ENCODE results near the gene PARVB.

Gene PARVB

DNA sequence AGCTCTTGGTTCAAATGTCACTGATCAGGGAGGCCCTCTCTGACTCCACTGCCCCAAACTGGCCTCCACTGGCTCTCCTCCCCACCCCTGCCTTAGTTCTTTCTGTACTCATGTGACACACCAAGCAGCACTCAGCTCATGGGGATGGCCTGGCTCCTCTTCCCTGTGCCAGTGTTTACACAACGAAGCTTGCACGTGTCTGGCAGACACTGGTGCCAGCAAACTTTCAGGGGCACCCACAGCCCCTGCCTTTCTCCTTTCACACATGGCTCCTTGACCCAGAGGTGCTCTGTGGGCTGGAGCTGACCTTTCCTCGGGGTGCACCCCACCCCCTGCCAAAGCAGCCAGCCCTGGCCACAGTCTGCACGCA is 119.0 kb downstream of the PARVB start:
- no peak for DNase-seq

DNA sequence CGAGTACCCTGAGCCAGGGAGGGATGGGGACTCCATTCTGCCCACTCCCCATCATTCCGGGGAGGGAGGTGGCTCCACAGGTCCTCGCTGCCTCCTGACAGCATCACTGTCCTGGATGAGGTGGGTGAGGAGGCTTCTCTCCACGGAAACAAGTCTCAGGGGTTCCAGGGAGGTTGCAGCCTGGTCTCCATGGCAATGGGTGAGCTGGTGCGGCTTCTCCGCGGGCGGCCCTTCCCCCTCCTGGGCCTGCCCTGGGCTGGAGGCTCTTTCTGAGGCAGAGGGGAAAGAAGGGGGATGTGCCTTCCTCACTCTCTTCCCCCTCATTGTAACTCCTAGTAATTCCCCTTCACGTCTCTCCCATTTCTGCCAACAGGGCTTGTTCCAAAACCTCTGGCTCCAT is 119.5 kb downstream of the PARVB start:
- no peak for DNase-seq

DNA sequence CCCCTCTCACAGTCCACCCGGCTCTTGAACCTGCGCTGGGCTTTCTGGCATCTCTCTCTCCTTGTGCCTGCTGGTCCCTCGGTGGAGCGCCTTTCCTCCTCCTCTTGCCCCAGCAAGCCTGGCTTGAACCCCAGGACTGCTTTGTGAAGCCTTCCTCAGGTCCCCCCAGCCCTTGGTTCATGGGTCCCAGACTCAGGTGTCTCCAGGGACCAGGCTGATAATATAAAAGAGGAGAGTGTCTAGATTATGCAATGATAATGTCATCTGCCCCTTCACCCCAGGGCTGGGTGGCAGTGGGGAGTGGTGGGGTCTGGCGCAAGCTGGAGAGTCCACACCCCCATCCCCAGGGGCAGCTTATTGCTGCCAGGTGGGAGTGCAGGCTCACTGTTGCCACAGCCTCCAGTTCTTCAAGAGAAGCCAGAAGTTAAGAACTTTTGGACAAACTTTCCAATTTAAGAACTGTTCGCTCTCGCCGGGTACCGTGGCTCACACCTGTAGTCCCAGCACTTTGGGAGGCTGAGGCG is 120.0 kb downstream of the PARVB start:
- DNase-seq: no peak

DNA sequence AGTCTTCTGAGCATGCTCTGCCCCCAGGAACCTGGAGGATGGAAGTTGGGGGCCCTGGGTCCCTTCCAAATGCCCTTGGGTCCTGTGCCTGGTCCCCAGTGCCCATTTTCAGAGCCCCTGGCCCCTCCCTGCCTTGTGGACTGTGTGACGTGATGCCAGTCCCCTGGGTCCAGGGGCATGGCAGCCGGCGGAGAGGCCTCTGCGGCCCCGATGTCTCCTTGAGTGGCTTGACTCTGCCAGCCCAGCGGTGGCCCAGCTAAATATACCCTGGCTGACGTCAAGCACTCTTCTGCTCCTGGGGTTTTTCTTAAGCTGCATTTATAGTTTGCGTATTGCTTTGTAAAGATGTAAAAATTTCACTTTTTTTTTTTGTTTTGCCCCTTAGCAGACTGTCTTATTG is 121.4 kb downstream of the PARVB start:
- no peak for DNase-seq

DNA sequence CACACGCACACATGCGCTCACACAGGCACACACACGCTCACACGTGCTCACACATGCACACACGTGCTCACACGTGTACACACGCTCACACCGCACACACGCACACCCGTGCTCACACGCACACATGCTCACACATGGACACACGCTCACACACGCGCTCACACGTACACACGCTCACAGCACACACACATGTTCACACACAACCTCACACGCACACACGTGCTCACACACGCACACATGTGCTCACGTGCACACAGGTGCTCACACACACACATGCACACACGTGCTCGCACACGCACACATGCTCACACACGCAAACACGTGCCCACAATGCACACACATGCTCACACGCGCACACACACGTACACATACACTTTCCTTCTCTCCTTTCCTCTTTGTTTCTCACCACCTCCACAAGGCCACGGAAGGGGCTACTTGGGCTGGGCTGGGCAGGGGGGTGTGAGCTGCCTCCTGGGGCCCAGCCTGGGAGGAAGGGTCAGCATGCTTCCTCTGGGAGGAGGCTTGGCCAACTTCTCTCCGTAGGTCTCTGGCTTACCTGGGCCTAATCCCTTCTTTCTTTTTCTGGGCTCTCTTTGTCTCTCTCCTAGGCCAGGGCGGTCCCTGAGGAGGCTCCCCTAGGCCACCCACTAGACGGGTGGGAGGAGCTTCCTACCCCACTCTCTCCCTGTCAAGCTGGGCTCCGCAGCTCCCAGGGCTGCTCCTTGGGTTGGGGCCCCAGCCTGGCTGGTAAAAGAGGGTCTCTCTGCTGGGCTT is 122.2 kb downstream of the PARVB start:
- no peak for DNase-seq

DNA sequence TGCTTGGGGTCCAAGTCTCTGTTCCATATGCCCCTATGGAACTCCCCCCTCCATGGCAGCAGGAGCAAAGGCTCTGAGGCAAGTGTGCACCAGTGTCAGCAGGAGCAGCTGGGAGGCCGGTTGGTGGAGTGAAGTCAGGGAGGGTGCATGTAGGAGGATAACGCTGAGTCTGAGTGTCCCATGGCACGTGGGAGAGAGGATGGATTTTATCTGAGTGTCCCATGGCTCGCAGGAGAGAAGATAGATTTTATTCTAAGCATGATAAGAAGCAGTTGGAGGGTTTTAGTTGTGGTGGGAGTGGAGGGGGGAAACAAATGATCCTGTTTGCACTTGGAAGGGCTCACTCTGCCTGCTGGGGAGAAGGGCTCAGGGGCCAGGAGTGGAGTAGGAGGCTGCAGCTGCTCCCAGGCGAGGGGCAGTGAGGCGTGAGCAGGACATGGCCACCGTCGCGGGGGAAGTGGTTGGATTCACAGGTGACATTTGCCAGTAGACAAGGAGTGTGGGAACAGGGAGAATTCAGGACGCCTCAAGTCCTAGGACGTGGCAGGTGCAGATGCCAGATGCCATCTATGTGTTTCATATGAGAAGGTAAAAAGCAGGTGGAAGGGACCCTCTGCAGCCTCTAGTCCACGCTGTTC is 123.0 kb downstream of the PARVB start:
- DNase-seq: no peak

DNA sequence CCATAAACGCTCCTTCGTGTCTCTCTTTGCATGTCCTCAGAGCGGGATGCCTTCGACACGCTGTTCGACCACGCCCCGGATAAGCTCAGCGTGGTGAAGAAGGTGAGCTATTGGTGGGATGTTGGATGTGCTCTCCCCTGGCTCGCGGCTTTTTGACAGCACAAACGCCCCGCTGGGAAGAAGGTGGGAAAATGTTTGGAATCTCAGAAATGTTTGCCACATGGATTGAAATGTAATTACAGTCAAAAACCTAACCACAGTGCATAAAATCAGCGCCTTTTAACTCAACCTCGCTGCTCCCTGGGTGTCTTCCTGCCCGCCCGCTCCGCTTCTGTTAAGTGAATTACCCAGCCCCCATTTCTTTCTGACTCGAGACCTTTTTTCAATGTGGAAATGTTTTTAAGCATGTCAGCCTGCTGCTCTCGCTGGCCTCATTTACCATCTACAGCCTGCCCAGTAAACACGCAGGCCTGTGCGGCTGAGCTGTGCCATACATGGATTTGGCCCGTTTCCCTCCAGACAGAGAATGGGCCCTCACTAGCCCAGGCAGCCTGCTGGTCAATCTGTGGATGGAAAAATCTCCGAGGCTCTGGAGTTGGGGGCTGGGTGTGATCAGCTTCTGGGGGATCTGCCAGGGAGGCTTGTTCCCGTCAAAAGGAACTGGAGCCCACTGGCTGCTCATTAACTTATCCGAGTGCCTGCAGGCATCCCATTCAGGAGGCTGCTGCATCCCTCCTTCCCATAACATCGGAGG is 123.9 kb downstream of the PARVB start:
- DNase-seq: no peak

DNA sequence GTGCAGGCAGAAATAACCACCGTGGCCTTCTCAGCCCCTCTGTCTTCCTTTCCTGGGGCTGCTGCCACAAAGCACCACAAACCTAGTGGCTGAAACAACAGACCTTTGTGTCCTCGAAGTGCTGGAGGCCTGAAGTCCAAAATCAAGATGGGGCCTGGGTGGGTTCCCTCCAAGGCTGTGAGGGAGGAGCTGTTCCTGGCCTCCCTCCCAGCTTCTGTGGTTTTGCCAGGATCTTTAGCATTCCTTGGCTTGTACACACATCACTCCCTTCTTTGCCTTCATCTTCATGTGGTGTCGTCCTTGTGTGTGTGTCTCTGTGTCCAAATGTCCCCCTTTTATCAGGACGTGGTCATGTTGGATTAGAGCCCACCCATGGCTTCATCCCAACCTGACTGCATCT is 127.6 kb downstream of the PARVB start:
- DNase-seq: no peak

DNA sequence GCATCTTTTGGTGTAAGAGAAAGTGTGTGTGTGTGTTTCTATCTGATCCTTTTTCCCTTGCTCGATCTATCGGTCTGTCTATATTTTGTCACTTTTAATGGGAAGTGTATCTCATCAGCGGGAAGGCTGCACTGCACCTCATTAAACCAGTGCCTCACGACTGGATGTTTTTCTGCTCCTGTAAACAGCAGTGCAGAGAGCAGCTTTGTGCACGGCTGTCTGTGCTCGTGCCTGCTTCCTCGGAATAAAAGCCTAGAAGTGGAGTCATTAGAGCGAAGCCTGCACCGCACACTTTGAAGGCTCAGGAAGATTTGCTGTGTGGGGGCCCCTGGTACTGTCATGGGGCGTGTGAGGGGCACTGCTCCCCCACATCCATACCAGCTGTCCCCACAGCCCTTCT is 129.6 kb downstream of the PARVB start:
- DNase-seq: no peak

DNA sequence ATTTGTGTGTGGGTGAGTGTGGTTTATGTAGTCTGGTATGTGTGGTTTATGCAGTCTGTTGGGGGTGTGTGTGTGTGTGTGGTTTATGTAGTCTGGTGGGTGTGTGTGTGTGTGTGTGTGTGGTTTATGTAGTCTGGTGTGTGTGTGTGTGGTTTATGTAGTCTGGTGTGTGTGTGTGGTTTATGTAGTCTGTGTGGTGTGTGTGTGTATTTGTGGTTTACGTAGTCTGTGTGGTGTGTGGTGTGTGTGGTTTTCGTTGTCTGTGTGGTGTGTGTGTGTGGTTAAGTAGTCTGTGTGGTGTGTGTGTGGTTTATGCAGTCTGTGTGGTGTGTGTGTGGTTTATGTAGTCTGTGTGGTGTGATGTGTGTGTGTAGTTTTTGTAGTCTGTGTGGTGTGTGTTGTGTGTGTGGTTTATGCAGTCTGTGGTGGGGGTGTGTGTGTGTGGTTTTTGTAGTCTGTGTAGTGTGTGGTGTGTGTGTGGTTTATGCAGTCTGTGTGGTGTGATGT is 130.4 kb downstream of the PARVB start:
- DNase-seq: peak; percentile 16 to 19

DNA sequence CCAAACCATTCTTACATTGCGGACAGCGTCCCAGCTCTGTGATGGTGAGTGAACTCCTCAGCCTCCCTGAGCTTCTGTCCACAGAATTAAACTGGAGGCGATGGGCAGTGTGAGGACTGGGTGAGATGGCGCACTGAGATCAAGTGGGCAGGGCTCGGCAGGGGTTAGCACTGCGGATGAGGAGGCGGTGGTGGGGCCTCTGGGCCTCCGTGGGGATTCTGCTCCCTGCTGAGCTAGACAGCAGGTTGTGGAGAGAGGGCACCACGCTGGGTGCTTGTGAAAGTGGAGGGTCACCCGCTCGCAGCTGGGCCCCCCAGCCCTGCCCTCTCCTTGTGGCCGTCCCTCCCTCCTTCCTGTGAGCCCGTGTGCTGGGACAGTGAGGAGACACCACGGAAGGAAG is 131.0 kb downstream of the PARVB start:
- DNase-seq: no peak

DNA sequence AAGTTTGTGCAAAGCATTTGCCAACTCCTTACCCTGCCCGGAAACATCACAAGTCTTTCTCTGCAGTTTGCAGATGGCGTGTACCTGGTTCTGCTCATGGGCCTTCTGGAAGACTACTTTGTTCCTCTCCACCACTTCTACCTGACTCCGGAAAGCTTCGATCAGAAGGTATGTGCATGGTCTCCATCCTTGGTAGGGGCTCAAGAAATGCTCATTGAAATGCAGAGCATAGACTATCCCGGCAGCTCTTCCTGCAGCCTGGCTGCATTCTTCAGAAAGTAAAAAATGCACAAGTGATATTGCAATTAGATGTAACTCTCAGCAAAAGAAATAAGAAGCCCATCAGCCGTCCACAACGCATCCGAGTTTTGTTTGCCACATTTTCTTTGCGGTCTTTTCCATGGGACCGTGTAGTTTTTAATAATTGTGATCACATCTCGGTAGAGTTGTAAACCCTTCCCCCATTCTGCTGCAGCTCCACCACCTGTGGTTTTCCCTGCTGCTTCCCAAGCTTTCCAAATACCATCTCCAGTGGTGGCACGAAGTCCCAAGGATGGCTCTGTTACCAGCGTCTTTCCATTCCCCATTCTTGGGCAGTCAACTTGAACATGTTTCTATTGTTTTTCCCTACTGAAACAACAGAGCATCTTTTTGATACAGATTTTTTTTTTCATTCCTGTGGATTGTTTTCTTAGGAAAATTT is 134.0 kb downstream of the PARVB start:
- DNase-seq: no peak

DNA sequence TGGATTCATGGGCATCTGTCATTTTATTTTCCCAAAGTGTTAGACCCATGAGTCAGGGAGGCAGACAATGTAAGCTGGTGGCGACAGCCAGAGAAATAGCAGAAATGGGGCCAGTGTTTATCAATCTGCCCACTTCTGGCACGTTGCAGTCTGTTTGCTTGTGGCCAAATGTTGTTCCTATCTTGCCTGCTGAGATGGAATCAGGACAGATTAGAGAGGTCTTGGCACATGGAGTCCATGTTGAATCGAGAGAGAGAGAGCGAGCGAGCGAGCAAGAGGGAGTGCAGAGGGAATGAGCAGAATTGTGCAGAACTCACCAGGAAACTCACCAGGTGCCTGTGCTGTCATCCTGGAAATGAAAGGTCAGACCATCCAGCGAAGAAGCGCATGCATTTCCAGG is 134.7 kb downstream of the PARVB start:
- DNase-seq: no peak

DNA sequence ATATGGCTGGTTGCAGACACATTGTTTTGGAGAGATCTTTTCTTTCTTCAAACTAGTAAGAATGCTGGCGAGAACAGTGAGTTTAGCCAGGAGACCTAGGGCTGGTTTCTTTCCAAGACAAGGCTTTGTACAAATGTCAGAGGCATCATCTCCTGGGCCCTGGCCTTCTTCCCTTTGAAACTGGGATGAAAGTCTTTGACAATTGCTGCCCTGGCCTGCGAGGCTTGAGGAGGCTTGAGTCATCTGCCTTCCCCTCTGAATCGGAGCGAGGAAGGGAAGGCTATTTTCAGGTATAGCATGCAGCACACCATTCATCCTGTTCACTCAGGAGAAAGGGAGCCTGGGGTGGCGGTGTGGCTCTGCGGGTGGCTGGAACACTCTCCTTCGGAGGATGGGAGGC is 135.1 kb downstream of the PARVB start:
- DNase-seq: no peak

DNA sequence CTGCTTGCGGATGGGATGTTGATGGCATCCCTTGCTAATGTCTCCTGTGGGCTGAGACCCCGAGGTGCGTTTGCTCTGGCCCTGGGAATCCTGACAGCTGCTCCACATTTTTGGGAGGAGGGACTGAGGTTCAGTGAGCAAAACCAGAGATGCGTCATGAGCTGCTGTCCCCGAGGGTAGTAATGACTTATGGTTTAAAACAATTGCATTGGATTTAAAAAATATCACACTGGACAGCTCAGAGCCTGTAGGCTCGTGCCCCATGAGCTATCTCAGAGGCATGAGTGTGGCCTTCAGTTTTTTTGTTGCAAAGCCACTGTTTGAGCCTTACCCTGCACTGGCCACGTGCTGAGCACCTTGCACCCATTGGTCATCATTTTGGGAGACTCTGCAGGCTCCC is 135.7 kb downstream of the PARVB start:
- DNase-seq: no peak

DNA sequence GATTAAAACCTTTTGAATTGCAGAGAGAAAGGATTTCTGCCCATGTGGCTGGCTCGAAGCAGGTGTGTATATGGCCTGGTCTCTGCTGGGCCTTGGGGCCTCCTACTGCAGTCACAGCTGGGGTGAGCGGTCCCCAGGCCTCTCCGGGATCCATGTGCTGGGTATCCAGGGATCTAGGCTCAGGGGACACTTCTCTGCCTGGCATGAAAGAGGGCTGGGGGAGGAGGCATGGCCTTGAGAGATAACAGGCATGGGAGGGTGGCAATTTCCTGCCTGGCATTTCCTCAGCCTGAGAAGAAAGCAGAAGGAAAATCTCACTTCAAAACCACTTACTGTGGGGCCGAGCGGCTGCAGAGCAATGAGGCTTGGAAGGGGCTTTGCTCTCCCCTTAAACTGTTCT is 136.3 kb downstream of the PARVB start:
- no peak for DNase-seq

DNA sequence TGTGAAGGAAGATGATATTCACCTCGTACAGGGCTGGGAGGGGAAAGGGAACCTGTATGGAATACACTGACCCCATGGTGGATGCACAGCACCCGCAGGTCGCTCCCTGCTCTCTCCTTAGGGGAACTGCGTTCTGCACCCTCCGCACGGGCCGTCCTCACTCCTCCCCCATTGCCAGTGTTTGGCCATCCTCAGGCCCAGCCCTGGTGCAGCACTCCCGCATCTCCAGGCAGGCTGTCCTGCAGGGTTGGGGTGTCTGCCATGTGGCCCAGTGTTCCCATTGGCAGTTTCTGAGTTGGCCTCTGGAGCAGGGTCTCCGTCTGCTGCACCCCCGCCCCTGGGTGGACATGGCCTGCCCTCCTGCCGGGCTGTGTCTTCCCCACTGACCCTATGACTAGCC is 137.6 kb downstream of the PARVB start:
- DNase-seq: no peak

DNA sequence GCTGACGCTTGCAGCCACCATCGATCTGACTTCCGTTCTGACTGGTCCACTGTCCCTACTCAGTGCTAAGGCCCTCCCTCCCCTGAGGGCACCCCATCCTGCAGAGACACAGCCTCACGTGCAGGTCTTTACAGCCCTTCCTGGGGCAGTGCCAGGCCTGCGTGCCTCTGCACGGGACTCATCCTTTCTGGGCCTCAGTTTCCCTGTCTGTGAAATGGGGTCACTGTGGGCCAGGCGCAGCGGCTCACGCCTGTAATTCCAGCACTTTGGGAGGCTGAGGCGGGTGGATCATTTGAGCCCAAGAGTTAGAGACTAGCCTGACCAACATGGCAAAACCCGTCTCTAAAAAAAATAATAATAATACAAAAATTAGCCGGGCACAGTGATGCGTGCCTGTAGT is 138.9 kb downstream of the PARVB start:
- no peak for DNase-seq

DNA sequence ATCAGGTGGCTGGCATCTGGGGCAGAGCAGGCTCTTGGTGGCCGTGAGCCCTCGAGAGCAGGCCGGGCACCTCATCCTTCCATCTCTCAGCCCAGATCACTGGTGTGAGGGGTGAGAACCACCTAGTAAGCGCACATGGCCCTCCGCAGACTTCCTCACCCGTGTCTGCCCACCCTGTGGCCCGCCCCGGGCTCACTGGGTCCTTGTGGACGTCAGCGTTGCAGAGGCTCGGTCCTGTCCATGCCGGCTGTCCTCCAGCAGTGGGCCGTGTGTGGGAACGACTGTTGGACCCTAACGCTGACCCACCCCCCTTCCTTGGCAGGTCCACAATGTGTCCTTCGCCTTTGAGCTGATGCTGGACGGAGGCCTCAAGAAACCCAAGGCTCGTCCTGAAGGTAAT is 139.4 kb downstream of the PARVB start:
- no peak for DNase-seq

DNA sequence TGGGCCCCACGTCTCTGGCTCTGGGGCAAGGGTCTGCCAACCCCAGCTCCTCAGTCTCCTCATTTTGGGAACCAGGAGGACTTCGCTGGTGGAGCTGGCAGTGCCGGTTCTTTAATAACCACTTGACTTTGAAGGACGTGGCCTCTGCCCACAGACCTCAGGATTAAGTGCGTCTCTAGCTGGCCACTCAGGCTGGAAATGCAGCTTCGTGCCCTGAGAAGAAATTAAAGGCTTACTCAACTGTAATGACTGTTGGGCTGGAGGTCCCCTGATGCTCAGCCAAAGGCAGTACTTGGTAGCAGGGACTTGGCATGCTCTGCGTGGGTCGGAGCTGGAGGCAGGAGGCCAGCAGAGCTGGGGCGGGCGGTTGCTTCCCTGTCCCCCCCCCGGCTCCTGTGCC is 139.9 kb downstream of the PARVB start:
- no peak for DNase-seq

DNA sequence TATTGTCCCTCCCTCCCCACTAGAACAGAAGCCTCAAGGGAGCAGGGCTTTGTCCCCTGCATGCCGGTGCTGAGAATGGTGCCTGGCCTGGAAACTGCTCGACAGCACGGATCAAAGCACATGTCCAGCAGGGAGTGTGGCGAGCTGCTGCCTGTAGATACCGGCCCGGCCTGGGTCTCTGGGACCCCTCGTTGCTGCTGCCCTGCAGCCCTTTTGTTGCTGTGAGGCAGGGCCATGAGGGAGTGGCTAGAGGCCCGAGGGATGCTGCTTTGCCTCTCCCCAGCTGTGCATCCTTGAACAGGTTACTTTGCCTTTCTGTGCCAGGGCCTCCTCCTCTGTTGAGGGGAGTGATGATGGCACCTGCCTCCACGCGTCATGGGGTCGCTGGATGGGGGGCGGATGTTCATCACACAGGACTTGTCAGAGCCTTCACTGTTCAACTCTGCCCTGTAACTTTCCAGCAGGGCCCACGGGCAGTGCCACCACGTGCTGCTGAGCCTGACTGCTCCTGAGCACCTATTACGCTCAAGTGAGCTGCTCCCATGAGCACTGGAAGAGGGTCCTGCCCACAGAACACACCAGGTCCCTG is 141.3 kb downstream of the PARVB start:
- DNase-seq: no peak

DNA sequence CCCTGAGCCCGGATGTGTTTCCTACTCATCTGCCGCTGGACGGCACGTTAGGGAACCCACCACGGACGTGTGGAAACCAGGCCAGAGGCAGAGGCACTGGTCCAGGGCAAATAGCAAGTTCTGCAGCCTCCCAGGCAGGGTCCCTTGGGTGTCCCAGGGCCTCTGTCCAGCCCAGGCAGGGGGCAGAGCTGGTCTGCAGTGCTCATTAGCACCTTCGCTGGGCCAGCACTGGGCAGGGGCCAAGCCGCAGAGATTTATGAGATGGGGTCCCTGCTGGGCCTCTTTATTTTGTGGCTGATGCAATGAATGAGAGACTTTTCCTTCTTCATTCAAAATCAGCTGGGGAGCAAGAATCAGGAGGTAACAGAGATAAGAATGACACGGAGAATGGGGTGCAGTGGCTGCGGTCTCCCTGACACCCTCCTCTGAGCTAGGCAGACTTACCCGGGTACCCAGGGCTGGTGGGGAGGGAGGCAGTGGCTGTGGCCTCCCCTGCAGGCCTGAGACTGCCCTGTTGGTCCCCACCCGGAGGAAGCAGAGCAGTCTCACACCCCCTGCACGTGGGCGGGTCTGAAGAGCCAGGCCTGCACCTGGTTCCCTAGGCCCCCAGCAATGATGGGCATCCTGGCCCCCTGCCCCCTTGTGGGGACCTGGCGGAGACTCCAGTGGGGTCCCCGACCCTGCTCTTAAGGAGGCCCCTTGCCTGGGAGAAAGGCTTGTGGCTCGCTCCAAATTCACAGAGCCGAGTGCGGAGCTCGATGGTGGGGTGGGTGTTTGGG is 142.6 kb downstream of the PARVB start:
- no peak for DNase-seq

All from CD4-positive, alpha-beta T cell treated with Interleukin-1 beta for 1 hour (primary cell).